COLO668 (cell line): ENCODE data around the gene DBF4.
"Not testable (repeated sequence)": the region's sequence is repeated elsewhere in the genome, so short reads cannot be mapped to it uniquely, and the experiment has no call there.

Experiments used
- DNase-seq: peaks from one replicate; lab custom pipeline; 2025; ENCODE audit not compliant: unreplicated experiment; lab: John Stamatoyannopoulos, UW

DBF4 gene

DNA sequence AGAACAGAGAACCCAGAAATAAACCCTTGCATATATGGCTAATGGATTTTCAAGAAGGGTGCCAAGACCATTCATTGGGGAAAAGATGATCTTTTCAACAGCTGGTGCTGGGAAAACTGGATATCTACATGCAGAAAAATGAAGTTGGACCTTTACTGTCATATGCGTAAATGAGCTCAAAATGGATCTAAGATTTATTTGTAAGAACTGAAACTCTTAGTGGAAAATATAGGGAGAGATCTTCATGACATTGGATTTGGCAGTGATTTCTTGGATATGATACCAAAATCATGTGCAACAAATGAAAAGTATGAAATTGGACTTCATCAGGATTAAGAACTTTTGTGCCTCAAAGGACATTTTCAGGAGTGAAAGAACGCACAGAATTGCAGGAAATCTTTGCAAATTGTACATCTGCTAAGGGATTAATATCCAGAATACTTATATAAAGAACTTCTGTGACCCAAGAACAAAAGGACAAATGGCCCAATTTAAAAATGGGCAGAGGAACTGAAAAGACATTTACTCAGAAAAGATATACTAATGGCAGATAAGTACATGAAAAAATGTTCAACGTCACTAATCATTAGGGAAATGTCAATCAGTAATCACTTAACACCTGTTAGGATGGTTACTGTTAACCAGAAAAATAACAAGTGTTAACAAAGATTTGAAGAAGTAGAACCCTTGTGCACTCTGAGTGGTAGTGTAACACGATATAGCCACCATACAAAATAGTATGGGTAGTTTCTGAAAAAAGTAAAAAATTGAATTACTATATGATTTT lies 6.1 kb downstream of the DBF4 start:
- DNase-seq: no peak

DNA sequence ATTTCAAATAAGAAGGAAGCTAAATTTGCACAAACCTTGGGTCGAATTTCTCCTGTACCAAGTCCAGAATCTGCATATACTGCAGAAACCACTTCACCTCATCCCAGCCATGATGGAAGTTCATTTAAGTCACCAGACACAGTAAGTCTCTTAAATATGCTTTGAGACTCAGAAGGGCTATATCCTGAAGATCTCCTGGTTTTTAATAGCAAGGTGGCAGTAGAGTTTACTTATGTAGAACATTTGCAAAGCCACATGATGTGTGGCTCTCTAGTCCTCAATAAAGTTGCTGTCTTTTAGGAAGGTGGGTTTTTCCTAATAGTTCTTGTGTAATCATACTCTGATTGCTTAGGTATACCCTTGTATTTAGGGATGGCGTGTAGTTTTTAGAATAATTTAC lies 8.7 kb downstream of the DBF4 start:
- no peak for DNase-seq

DNA sequence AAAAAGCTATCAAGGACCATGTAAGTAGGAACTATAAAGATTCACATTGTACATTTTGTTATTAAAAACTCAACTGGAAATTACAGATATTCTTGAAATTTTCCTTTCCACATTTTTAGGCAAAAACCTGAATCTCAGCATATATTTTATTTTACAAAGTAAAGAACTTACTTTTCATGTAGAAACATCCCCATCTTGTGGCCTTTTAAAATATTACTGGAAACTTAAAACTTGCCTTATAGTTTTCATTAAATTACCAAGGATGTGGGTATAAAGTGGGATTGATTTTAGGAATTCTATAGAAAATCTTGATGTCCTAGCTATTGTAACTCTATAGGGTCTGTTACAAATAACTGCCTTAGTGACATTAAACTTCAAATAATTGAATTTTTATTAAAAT lies 10.6 kb downstream of the DBF4 start:
- DNase-seq: no peak

DNA sequence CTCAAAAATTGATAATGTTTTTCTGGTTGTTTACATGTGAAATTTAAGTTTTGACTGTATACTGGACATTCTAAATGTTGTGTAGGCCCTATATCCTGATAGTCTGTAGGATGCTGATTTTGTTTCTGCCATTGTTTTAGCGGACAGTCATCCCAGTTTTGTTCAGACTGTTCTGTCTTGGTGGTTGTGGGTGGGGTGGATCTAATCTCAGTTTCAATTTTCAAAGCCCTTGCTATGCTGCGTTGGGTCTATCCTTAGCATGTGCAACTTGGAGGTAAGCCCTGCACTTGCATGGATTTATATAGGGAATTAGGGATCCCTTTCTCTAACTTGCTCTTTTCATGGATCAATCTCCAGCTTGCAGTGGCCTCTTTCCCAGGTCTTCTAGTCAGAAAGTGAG lies 19.1 kb downstream of the DBF4 start:
- DNase-seq: no peak

DNA sequence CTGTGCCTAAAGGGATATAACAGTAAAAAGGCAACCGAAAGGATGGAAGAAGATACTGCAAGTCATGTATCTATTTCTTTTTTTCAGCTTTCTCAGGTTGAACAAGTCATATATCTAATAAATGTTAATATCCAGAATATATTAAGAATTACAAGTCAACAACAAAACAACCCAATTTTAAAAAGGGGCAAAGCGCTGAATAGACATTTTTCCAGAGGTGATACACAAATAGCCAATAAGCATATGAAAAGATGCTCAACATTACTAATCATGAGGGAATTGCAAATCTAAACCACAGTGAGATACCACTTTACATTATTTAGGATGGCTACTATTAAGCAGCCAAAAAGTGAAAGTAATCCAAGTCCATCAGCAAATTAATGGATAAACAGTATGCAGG lies 23.0 kb downstream of the DBF4 start:
- no peak for DNase-seq

DNA sequence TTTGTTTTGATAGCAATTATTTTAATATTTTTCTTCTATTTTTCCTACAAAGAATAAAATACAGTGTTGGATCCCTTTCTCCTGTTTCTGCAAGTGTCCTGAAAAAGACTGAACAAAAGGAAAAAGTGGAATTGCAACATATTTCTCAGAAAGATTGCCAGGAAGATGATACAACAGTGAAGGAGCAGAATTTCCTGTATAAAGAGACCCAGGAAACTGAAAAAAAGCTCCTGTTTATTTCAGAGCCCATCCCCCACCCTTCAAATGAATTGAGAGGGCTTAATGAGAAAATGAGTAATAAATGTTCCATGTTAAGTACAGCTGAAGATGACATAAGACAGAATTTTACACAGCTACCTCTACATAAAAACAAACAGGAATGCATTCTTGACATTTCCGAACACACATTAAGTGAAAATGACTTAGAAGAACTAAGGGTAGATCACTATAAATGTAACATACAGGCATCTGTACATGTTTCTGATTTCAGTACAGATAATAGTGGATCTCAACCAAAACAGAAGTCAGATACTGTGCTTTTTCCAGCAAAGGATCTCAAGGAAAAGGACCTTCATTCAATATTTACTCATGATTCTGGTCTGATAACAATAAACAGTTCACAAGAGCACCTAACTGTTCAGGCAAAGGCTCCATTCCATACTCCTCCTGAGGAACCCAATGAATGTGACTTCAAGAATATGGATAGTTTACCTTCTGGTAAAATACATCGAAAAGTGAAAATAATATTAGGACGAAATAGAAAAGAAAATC lies 31.0 kb downstream of the DBF4 start:
- not testable (repeated sequence) for DNase-seq

DNA sequence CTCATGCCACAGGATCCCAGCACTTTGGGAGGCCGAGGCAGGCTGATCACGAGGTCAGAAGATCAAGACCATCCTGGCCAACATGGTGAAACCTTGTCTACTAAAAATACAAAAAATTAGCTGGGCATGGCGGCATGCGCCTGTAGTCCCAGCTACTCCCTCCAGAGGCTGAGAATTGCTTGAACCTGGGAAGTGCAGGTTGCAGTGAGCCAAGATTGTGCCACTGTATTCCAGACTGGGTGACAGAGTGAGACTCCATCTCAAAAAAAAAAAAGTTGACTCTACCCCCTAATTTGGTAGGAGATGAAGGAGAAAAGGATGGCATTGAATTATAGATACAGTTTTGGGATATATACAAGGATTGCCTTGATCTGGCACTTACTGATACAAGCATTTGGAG lies 32.5 kb downstream of the DBF4 start:
- not testable (repeated sequence) for DNase-seq

DNA sequence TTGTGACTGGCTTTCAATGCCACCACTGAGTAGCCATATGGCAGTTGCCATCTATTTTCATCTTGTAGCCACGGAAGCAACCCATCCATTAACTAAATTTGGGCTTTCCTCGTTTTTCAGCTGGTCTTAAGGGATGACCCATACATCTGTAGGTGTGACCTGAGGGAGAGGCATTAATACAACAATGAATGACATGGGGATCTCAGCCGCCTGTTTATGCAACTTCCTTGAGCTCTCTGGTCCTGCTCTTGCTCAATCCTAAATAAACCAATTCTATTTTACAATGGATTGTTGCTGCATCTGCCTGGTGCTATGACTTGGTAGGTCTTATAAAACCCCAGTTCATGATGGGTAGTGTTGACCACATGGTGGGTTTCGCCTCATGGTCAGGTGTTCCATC lies 35.8 kb downstream of the DBF4 start:
- no peak for DNase-seq

DNA sequence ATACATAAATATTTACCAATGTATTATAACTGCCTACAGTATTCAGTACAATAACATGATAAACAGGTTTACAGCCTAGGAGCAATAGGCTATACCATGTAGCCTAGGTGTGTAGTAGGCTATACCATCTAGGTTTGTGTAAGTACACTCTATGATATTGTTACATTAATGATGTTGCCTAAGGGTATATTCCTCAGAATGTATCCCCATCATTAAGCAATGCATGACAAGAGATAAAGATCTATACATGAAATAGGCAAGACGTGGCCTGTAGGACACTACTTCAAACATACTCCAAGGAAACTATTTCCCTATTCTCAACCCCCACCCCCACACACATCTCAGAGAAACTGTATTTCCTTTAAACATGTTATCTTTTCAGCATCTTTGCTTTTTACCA lies 42.4 kb downstream of the DBF4 start:
- no peak for DNase-seq

DNA sequence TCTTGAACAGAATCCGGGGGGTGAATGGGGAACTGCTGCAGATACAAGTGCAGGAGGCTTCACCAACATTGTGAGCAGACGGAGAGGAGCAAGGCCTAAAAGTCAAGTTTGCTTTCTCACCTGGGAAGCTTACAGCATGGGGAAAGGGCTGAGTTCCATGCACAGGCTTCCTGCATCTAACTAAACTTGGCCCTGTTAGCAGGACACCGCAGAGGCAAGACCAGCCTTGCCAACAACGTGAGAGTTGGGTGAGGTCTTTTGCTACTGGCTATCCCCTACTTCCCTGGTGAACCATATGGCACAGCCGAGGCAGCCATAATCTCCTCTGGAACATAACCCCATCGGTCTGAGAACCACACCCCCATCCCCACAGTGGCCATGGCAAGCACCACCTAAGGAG lies 43.6 kb downstream of the DBF4 start:
- no peak for DNase-seq

DNA sequence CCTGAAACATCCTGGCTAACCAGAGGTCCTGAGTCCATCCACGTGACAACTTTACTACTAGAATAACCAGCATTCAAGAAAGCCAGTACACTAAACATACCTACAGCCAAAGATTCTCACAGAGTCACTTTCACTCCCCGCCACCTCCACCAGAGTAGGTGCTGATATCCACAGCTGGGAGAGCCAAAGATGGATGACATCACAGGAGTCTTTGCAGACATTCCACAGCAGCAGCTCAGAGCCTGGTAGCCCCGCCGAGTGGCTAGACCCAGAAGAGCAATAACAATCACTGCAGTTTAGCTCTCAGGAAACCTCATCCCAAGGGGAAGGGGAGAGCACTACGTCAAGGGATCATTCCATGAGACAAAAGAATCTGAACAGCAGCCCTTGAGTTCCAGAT lies 44.3 kb downstream of the DBF4 start:
- DNase-seq: no peak

DNA sequence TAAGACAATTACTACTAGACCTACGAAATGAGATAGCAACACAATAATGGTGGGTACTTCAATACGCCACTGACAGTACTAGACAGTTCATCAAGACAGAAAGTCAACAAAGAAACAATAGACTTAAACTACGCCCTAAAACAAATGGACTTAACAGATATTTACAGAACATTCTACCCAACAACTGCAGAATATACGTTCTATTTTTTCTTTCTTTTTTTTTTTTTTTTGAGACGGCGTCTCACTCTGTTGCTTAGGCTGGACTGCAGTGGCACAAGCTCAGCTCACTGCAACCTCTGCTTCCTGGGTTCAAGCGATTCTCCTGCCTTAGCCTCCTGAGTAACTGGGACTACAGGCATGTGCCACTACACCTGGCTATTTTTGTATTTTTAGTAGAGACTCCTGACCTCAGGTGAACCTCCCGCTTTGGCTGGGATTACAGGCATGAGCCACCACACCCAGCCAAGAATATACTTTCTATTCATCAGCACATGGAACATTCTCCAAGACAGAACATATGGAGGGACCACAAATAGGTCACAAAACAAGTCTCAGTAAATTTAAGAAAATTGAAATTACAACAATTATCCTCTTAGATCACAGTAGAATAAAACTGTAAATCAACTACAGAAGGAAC lies 46.6 kb downstream of the DBF4 start:
- not testable (repeated sequence) for DNase-seq

DNA sequence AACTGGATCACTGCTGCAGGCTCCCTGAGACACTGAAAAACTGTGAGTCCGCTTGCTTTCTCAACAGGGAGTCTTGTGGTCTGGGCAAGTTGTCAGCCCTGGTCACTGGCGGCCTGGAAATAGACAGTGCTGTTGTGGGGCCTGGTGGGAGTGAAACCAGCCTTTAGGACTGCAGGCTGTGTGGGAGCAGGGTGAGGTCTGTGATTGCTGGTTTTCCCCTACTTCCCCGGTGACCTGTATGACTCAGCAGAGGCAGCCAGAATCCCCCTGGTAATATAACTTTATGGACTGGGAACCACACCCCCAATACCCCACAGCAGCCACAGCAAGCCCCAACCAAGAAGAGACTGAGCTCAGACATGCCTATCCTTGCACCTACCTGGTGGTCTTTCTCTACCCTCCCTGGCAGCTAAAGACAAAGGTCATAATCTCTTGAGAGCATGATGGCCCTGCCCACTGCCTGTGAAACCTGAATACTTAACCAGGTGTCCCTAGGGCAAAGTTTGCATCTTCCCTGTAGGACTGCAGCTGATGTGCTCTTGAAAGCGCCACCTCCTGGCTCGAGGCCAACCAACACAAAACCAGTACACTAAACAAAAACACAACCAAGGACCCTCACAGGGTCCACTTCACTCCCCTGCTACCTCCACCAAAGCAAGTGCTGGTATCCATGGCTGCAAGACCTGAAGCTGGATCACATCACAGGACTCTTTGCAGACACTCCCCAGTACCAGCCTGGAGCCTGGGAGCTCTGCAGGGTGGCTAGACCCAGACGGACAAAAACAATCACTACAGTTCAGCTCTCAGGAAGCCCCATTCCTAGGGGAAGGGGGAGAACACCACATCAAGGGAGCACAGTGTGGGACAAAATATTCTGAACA lies 50.5 kb downstream of the DBF4 start:
- DNase-seq: peak; percentile 71

DNA sequence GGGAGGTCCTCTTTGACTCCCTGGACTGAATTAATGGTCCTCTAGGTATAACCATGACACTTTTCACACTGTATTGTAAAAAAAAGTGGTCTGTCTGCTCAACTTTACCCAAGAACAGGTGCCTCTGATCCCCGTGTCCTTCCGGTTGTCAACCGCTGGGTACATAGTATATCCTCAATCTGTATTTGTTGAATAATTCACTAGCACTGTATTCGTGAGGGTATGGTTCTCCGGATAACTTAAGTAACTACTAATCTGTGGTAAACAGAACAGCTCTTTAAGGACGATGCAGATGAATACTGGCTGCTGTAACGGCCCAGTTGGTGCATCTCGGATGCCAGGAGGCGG lies 57.3 kb downstream of the DBF4 start:
- no peak for DNase-seq

DNA sequence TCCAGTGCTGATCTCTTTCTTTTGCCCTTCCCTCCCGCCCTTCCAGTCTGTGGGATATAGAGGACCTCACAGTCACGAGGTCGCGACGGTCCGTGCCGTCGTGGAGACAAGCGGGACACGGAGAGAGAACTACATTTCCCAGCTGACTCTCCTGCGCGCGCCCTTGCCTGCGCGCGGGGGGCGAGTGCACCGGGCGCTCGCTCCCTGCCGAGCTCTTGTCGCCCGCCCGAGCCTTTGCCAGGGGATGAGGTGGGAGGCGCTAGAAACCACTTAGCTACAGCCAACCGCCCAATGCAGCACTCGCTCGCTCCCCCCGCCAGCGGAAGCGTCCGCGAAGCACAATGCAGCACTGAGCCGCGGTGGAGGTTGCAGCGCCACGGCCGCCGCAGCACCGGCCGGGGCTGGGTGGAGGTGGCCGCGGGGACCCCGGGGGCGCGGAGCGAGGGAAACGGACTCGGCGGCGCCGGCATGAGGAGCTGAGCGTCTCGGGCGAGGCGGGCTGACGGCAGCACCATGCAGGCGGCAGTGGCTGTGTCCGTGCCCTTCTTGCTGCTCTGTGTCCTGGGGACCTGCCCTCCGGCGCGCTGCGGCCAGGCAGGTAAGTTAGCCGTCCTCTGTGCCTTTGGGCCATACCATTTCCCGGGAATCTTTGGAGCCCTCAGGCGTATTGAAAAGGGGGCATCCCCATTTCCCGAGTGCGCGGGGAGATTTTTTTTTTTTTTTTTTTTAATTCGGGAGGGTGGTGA lies 57.8 kb downstream of the DBF4 start, which contains the start of gene ADAM22:
ADAM22 (plus strand) TSS at position 299 of the 746 bp plus-strand sequence; CDS start at position 514, 215 bp downstream.
- peak; percentile 97 for DNase-seq

DNA sequence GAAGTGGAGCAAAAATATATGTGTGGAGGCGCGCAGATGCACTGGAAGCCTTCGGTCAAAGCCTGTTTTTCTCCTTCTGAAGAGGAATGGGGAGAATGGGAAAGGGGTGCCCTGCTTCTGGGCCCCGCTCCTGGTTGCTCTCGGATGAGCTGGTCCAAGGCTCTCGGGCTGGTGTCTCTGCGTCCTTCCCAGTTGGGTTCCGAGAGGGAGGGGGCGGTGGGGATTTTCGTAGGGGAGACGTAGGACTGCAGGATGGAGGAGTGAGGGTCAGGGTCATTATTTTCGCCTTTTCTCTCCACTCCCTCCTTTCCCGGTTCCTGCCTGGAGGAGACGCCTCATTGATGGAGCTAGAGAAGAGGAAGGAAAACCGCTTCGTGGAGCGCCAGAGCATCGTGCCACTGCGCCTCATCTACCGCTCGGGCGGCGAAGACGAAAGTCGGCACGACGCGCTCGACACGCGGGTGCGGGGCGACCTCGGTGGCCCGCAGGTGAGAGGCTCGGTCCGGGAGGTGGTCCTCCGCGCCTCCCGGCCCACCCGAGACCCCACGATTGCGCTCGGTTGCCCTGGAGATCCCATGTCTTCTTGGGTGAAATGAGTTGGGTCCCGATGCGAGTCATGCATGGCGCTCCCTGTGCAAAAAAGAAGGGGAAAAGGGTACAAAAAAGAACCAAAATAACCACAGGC lies 58.5 kb downstream of the DBF4 start:
- peak; percentile 62 for DNase-seq

DNA sequence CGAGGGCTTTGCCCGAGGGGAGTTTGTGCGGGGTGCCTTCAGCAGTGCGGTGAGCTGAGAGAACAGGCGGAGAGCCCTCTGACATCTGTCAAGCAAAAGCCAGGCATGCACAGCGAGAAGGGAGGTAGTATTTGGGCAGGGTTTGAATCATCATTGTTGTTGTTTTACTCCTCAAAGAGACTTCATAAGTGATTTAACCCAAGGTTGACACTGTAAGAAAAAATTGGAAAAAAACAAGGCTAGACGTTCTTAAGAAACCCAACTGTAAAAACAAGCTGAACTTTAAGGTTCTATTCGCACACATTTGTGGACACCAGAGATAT lies 59.1 kb downstream of the DBF4 start:
- no peak for DNase-seq

DNA sequence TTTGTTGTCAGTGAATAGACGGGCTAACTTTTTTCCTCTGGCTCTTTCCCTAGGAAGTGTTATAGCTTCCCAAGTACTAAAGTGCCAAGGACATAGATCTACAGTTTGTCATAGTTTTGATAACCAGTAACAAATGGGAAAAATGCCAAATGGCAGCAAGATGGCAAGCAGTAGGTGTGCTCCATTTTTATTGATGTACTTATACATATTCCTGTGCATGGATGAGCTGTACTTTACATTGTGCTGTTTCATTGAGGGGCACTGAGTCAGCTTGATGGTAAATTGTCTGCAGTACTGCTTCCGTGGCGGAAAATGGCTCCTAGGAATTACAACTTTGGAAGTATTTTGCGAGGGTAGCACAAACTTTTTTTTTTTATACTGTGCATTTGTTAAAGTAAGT lies 64.8 kb downstream of the DBF4 start:
- DNase-seq: no peak

DNA sequence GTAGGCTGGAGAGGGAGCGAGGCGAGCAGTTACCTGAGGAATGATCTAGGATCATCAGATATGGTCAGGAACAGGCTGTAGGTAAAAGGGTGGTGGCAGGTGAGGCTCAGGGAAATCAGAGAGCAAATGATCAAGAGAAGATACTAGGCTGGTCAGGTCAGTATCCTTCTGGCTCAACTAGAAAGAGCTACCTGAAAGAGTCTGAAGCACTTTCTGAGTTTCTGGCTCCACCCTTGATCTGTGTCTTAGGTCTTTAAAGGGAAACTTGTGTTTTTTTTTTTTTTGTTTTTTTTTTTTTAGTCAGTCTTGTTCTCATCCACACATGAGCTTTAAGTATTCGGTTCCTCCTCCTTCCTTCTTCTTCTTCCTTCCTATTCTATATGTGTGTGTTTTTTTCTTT lies 68.3 kb downstream of the DBF4 start:
- DNase-seq: no peak

DNA sequence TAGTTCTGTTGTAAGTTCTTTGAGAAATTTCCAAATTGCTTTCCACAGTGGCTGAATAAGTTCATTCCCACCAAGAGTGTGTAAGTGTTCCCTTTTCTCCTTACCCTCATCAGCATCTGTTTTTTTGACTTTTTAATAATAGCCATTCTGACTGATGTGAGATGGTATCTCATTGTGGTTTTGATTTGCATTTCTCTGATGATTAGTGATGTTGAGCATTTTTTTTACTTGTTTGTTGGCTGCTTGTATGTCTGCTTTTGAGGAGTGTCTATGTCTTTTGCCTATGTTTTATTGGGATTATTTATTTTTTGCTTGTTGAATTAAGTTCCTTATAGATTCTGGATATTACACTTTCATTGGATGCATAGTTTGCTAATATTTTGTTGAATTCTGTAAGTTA lies 69.6 kb downstream of the DBF4 start:
- DNase-seq: not testable (repeated sequence)
